Activated CD8-positive, alpha-beta memory T cell treated with anti-CD3 and anti-CD28 coated beads, Interleukin-2, amount 50 U/mL, for 24 hours (primary cell): ENCODE data around the gene COL5A2.

Source experiments
- DNase-seq: peaks from one replicate; pipeline ENCODE4 v3.0.0-alpha.2; 2020; ENCODE audit errors: extremely low read depth

Gene COL5A2

DNA sequence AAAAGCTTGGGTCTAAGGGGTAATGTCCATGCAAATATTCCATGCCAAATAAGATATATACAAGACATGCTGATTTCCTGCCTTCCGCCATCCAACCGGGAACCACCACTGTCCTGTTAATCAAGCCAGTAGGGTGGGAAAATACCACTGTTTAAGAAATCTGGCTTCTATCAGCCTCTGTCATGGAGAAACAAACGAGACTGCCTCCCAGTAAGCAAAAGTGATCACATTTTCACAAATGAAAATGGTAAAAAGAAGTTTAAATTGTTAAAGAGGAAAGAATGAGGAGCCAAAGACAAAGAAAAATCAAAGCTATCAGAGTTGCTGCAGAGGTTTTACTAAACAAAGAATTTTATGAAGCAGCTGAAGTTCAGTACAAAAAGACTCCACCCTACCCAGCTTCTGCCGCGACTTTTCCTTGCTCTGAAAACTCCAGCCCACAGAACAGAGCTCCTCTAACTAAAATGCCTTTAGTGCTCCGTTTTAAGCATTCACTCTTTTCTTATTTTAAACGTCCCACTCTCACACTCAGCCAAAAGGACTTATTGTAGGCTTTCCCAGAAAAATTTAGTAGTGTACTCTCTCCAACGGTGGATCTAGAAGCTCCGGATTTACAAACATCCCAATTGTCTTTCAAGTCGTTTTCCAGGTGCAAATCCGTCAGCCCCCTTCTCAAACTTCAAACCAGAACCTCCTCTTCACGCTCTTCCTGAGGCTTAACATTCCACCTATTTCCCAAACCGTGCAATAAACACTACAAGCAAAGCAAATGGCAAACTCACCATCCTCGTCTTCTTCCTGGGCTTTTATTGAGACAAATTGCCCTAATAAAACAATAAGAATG, 613 bp downstream of the COL5A2 start:
- DNase-seq: no peak

DNA sequence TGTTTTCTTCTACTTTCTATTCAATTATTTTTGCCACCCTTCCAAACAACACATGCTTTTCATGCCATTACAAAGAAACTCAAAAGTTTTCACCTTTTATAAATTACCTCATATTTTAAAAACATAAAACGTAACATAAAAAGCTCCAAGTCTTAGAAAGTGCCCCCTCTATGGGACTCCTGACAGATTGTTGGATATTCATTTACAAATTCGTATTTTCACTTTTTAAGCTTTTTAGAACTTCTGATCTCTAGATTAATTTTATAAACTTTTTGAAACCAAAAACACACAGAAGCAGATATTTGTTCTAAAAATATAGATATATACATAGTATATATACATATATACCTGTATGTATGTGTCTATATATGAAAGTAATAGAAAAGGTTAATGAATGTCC, 1.5 kb downstream of the COL5A2 start:
- DNase-seq: no peak

DNA sequence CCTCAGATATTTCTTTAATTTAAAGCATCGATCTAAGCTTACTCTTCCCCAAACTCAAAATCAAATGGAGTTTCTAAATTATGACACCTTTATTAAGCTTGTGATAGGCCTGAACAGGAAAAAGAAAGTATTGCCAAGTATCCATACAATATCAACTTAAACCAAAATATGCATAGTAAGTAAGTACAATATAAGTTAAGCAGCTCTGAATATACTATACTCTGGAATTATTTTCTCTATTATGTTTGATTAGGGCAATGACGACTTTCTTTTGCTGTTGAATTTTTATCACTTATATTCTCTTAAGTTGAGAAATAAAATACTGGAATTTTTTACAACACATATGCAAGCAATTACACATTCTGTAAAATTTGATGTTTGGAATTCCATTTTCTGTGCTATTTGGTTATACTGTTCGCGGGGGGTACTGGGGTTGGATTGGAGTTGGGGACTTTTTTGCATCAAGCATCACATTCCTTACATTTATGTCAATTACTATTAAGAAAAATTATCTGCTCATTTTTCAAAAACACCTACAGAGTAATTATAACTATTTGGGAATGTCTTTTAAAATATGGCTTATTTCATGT, 2.2 kb downstream of the COL5A2 start:
- no peak for DNase-seq

DNA sequence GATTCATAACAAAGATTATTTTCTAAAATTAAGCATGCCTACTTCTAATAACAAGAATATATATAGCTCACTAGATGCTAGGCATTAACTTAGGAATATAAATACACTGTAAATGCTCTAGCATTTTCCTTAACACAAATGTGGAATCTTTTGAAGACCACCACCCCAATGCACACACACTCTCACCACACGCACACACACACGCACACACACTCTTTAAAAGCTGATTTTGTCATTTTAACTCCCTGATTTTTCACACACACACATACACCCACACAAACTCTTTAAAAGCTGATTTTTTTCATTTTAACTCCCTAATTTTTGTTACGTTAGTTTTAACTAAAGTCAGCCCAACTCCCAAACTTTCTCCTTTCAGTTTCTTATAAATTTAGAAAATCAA, 3.0 kb downstream of the COL5A2 start:
- no peak for DNase-seq

DNA sequence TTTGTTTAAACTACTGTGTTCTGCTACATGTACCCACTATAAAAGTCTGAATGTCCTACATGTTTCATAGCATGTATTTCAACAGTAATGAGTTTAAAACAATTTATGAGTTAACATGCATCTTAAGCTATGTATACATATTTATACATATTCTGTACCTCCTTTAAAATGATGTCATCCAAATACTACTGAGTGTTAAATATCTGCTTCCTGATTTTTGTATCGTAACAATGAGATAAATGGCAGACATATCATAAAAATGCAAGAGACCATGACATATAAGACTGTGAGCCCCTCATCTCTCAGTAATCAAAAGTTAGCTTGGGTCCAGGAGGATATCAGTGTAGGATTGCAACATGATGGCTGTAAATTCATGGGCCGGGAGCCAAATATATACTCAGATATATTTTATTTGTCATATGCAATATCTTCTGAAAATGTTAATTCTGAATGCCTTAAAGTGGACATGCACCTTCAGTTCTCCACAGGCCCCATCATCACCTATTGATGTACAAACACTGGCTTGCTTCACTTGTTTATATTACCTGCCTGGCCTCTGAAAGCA, 3.6 kb downstream of the COL5A2 start:
- DNase-seq: no peak

DNA sequence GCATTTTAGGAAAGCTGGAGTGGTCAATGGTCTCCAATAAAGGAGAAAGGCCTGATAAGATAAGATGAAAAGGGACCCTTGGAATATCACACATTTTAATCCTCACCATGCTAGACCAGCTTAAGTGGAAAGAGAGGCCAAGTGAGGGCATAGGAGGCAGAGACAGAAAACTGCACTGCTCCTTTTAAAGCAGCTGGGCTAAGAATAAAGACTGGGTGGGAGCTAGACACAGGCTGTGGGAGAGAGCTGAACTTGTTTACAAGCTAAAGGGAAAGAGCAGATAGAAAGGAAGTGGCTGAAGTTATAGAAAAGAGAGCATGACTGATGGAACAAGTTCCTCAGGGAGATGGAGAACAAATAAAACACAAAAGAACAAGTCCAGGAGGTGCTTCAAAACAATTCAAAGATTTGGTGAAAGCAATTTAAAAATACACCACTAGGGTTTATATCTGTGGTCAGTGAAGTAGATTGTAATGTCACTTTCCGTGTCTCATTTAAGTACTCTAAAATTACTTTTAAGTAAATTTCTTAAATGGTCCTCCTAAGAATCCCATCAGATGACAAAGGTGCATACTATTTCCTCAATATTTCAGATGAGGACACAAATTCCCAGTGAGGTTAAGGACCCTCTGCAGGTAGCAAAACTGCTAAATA, 7.5 kb downstream of the COL5A2 start:
- no peak for DNase-seq

DNA sequence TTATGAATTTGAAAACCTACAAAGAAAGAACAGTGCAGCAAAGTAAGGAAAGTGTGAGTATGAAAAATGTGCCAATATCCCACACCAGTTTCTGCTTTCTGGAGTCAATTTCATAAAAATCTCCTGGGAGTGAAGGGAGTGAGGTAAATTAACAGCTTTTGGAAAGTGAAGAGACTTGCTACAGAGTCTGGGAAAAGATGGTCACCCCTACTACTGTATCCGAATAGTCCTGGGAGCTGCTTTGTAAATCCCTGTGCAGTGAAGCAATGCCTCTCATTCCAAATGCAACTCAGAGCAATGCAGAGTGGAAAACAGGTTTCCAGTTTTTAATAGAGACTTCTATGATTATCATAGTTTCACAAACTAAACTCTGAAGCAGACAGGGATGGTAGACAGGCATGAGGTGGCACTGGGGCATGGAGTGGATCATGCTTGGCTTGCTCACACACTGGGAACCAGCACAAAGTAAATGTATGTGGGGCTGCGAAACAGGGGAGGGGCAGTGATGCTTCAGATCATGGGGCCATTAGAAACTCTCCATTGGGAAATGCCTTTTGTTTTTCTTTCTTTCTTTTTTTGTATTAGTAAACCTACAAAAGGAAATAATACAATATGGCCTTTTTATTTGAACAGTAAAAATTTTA, 10.6 kb downstream of the COL5A2 start:
- DNase-seq: no peak

DNA sequence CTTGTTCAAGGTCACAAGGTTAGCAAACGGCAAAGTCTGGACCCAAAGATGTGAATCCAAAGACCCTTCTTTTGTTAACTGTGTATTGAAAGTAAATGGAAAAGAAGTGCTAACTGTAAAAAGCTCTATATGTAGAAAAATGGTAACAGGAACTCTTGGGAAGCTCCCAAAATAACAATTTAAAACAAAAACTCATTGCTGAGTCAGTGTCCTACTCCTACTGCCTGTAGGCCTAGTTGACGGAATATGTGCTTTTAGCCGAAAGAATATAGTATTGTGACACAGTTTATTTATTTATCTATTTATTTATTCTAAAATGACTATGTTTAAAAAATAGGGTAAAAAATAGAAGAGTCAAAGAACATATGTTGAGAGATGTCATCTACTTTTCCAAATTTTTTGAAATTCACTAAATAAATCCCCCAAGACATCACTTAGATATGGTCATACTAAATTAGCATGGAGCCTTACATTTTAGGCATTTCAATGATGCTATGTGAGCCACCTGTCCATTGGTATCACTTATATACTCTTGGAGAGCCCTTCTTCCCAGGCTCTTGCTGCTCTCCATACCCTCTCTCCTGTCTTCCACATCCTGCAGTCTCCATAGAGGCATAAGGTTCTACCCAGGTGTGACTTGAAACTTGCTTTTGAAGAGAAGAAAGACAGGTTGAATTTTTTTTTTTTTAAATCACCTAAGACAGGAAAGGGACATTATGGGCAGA, 13.7 kb downstream of the COL5A2 start:
- no peak for DNase-seq

DNA sequence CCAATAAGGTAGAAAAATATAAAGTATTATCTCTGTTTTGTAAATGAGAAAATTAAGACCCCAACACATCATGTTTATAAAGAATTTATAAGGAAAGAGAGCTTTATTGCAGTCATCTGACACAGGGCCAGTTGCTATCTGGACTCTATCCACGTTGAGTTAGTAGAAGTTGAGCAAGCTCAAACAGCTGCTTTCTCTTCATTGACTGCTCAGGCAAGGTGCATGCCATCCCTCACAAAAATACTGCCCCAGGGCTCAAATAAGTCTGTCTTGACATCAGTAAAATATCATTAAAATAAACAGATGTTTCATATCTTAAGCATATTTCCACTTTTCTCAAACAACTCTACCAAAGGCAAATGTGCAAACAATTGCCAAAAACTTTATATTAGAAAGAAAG, 14.8 kb downstream of the COL5A2 start:
- no peak for DNase-seq

DNA sequence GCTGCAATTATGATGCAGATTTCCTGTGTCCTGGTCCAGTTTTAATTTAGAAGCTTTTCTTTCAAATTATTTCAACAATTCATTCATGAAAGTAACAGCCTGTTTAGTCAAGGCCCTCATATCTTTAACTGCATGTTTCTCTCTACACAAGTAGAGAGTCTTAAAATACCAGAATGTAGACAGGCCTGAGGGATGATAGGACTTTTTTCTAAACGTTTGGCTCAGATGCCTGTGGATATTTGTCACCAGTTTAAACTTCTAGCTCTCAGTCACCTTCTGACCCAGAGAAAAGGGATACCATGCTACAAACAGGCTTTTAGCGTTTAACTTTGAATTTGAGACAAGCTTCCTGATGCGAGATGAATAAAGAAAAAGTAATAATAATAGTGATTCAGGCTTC, 15.7 kb downstream of the COL5A2 start:
- no peak for DNase-seq

DNA sequence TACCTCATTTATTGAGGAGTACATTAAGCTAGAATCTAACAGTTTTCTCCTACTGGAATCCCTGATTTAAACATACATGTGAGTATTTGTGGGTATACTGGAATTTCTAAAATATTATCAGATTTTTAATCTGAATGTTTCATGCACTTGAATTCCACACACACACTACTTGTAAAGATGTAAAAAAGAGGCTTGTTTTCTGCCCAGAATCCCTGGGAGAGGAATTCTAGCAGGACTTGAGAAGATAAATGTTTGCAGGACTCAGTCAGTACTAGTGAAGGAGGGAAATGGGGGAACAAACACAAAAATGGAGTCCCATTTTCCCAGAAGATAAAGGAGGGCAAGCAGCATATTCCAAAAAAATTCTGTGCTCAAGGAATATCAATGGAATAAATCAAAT, 17.0 kb downstream of the COL5A2 start:
- DNase-seq: no peak

DNA sequence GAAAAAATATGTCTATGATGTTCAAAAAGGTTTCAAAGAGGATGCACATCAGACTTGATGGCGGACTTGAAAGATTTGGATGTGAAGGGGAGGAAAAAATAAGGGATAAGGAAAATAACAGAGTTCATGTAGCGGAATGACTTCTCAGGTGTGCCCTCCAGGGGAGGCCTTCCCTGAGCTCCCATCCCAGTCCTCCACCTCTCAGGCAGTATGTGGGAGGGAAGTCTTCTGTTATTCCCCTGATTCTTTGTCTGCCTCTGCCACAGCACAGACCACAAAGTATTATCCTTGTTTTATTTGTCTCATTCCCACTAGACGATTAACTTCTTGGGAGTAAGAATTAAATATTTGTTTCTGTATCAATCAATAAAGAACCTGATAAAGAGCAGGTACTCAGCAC, 17.7 kb downstream of the COL5A2 start:
- no peak for DNase-seq

DNA sequence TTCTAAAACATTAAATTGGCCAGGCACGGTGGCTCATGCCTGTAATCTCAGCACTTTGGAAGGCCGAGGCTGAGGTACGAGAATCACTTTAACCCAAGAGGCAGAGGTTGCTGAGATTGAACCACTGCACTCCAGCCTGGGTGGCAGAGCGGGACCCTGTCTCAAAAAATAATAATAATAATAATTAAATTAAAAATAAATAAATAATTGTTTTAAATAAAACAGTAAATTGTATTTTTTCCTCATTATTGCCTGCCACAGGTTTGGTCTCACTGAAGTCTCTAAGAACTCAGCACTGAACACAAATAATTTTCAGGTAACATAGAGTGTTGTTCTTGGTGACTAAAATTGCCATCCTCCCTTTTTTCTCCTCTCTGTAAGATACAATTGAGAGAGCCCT, 19.8 kb downstream of the COL5A2 start:
- no peak for DNase-seq

DNA sequence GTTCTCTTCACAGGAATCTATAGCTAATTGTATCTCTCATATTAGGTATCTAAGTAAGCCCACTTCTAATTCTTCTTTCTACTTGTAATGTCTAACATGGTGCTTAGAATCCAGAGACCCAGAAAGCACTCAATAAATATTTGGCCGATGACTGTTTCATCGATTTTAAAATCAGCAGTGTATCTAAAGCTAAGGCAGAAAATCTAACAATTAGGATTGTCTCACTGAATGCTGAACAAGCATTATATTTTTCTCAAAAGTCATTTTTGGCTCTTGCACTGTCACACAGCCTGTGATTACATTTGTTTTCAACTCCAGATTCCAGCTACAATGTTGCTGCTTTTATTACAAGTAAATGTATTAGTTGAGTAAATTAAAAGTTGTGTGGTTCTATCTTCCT, 20.3 kb downstream of the COL5A2 start:
- no peak for DNase-seq

DNA sequence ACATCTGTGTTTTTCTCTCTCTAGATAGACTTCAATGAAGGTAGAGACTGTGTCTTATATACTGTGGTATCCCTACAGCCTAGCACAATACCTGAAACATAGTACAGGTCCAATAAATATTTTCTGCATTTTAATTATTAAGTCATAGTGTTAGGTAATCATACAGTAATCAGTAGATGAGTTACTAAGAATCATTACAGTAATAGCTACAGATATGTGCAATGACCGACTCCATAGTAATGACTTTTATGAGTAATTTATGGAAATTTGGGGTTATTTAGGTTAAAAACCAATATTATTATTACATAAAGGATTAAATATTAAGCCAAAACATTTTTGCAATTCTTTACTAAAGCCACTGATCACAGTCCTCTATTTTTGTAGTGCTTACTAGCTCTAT, 21.6 kb downstream of the COL5A2 start:
- DNase-seq: no peak

DNA sequence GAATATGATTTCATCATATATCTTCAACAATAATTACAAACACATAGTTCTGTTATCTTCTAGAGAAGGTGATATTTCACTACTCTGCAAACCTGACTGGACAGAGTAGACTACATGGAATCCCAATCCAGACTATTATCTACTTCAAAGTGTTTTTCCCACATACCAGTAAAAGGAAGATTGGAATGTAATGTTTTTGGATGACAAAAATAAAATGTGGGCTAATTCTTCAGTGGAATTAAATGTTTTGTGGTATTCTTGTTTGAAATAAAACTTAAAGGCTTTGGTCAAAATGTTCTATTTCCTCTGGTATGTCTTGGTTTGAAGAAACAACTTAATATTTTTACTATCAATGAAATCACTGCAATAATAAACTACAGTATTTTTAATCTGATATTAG, 22.1 kb downstream of the COL5A2 start:
- DNase-seq: no peak

DNA sequence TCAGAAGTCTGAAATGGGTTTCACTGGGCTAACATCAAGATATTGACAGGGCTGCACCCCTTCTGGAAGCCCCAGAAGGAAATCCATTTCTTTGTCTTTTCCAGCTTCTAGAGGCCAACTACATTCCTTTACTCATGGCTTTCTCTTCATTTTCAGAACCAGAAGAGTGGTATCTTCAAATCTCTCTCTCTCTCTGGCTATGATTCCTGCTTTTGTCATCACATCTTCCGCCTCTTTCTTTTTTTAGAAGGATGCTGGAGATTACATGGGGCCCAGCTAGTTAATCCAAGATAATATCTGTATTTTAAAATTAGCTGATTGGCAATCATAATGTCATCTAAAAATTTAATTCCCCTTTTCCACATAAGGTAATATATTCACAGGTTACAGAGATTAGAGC, 23.8 kb downstream of the COL5A2 start:
- DNase-seq: no peak

DNA sequence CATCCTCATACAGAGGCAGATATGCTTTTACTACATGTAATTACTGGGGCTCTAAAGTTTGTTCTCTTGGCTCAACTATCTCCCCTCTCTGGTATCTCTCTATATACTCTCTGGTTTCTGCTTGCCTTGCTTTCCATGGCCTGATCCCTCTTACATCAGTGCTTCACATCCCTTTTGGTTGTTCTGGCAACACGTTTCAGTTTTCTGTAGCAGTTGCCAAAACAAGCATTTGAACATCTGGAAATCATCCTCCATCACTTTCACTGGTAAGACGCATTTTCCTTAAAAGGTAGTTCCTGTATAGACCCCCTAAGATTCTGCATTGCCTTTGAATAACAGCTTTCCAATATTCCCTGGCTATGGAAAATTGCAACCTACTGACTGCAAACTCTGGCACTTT, 25.9 kb downstream of the COL5A2 start:
- DNase-seq: no peak

DNA sequence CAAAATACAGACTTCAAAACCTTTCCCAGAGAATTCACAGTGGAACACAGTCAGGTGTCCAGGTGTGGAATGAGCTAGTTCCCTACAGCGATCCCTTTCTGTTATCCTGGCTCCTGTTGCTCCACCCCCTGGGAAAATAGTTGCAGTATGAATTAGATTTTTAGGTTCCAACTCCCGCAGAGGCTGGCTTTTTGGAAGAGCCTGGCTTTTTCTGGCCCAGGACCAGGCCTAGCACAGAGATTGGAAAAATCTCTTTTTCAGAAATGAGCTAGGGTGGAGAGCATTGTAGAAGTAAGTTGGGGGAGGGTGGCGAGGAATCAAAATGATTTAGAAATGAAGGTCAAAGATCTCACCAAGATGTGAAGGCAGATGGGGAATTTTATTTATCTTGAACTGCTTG, 27.1 kb downstream of the COL5A2 start:
- no peak for DNase-seq

DNA sequence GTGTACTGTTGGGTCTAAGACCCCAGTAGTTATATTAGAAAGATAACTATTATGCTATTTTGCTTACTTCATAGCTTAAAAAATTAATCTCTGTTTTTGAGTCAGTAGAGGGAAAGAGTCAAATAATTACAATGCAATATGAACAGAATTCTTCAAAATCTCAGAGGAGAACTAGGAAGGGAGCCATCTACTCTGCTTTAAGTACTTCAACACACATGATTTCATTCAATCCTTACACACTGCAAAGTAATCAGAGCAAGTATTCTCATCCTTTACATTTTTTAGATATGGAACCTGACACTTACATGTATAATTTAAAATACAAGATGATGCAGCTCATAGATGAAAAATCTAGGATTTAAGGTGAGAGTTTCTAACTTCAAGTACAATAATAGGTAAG, 27.7 kb downstream of the COL5A2 start:
- DNase-seq: no peak

DNA sequence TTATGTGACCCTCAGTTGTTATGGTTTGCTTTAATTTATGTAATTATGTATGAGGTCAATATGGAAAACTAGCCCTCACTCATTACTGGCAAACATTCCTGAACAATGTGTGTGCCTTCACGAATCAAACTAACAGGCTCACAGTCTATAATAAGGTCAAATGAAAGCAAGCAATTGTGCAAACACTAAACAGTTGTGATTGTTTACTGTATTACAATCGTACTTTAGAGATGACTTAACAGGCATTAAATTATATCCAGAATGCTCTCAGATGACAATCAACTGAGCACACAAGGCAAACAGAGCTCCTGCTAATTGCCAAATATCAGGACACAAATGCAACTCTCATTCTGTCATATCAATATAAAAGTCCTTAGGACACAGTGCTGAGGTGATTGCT, 29.5 kb downstream of the COL5A2 start:
- DNase-seq: no peak

DNA sequence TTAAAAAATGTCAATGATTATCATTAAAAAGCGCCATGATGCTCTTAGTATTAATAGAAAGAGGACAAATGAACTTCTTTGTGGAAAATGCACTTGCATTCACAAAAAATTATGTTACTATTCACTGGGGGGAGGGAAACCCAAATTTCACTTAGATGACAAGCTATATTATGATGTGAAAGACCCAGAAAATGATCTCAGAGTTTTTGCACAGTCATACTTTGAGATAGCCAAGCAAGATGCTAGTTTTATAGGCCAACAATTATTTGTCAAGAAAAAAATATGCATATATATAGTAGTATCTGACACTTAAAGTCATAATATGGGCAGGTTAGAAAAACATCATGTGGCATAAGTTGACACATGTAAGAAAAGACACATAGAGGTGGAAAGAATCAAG, 31.6 kb downstream of the COL5A2 start:
- DNase-seq: no peak
